IMR-90 (cell line): ENCODE data around the gene S100Z. TPM values are rescaled to one million over a fixed set of nuclear protein-coding genes. Genes with fewer than 3 reads are reported as not detected.

Experiments used
- ATAC-seq: fragments of 200-7000 bp; cut with Tn5 transposase; 2 replicates; pipeline ENCODE4 v1.9.1; 2020; ENCODE audit warnings: low read depth, mild to moderate bottlenecking, moderate library complexity
- BruUV-seq: library from RNA; stranded (reverse); fragments of 400-500 nt; replicated peaks from 2 replicates; lab custom pipeline; 2021; lab: Mats Ljungman, UMichigan
- CTCF ChIA-PET: fragments of 300-600 bp; formaldehyde crosslinking; extraction: SDS; loops from one replicate; lab custom pipeline; 2021; ENCODE audit warnings: antibody characterized with exemption; lab: Yijun Ruan, JAX
- POLR2A ChIA-PET: fragments of 300-600 bp; sonication (Branson Sonifier 250); formaldehyde crosslinking; loops from one replicate; lab custom pipeline; 2022; ENCODE audit warnings: antibody characterized with exemption; ENCODE audit not compliant: unreplicated experiment; lab: Charles Lee
- DNase-seq: peaks from one replicate; pipeline ENCODE4 v3.0.0; 2013
- H2AFZ ChIP-seq: replicated peaks from 2 replicates; pipeline ENCODE3; 2013; ENCODE audit warnings: low read length, mild to moderate bottlenecking; ENCODE audit not compliant: poor library complexity
- H2AK5ac ChIP-seq: 2 replicates; pipeline ENCODE4 v1.6.1; 2013; ENCODE audit warnings: low read depth, low read length, inconsistent platforms
- H2AK9ac ChIP-seq: replicated peaks from 2 replicates; pipeline ENCODE3; 2013; ENCODE audit warnings: mild to moderate bottlenecking, low read depth, low read length, moderate library complexity; ENCODE audit not compliant: poor library complexity
- H2BK120ac ChIP-seq: 2 replicates; pipeline ENCODE4 v1.6.1; 2013; ENCODE audit warnings: low read depth, low read length, inconsistent platforms
- H2BK15ac ChIP-seq: 3 replicates; pipeline ENCODE4 v1.6.1; 2013; ENCODE audit warnings: low read depth, low read length, inconsistent platforms
- H2BK20ac ChIP-seq: 2 replicates; pipeline ENCODE4 v1.6.1; 2013; ENCODE audit warnings: low read depth, mild to moderate bottlenecking, inconsistent platforms, low read length, moderate library complexity
- H2BK5ac ChIP-seq: 2 replicates; pipeline ENCODE4 v1.6.1; 2013; ENCODE audit warnings: mild to moderate bottlenecking, low read depth, low read length, inconsistent platforms; ENCODE audit not compliant: poor library complexity, severe bottlenecking
- H3K14ac ChIP-seq: replicated peaks from 2 replicates; pipeline ENCODE4 v1.6.1; 2013; ENCODE audit warnings: low read depth, low read length, inconsistent platforms
- H3K18ac ChIP-seq: 2 replicates; pipeline ENCODE4 v1.6.1; 2013; ENCODE audit warnings: low read depth, low read length, control low read depth
- H3K23ac ChIP-seq: 2 replicates; pipeline ENCODE4 v1.6.1; 2013; ENCODE audit warnings: low read depth, low read length, inconsistent platforms
- H3K27ac ChIP-seq: 2 replicates; pipeline ENCODE4 v1.5.1; 2013; ENCODE audit warnings: mild to moderate bottlenecking, control low read depth, low read length; ENCODE audit not compliant: insufficient read depth
- H3K27me3 ChIP-seq: 2 replicates; pipeline ENCODE4 v1.6.1; 2013; ENCODE audit warnings: low read length; ENCODE audit not compliant: control insufficient read depth, insufficient read depth
- H3K36me3 ChIP-seq: 2 replicates; pipeline ENCODE4 v1.6.1; 2013; ENCODE audit warnings: low read length, mixed read lengths; ENCODE audit not compliant: control insufficient read depth, insufficient read depth
- H3K4ac ChIP-seq: 2 replicates; pipeline ENCODE4 v1.6.1; 2013; ENCODE audit warnings: low read depth, low read length, inconsistent platforms
- H3K4me1 ChIP-seq: 2 replicates; pipeline ENCODE4 v1.6.1; 2013; ENCODE audit warnings: low read length, mixed read lengths; ENCODE audit not compliant: control insufficient read depth, insufficient read depth
- H3K4me2 ChIP-seq: 2 replicates; pipeline ENCODE4 v1.6.1; 2013; ENCODE audit warnings: low read depth, mild to moderate bottlenecking, control low read depth, low read length, moderate library complexity
- H3K4me3 ChIP-seq: 2 replicates; pipeline ENCODE4 v1.5.1; 2013; ENCODE audit warnings: low read depth, mild to moderate bottlenecking, control low read depth, low read length, moderate library complexity; ENCODE audit not compliant: insufficient read depth
- H3K56ac ChIP-seq: 2 replicates; pipeline ENCODE4 v1.6.1; 2013; ENCODE audit warnings: low read length, inconsistent platforms; ENCODE audit not compliant: insufficient read depth; ENCODE audit errors: extremely low read depth
- H3K79me1 ChIP-seq, 2 experiments: 2 replicates each; pipeline ENCODE4 v1.6.1; 2013; ENCODE audit warnings: low read length in 2 of 2, inconsistent platforms in 1 of 2, low read depth in 1 of 2
- H3K9ac ChIP-seq: 2 replicates; pipeline ENCODE4 v1.6.1; 2013; ENCODE audit warnings: low read depth, low read length, control low read depth
- H3K9me1 ChIP-seq: 2 replicates; pipeline ENCODE4 v1.6.1; 2013; ENCODE audit warnings: low read length, inconsistent platforms; ENCODE audit not compliant: insufficient read depth
- H3K9me3 ChIP-seq: 2 replicates; pipeline ENCODE4 v1.6.1; 2013; ENCODE audit warnings: low read length; ENCODE audit not compliant: control insufficient read depth, insufficient read depth
- H4K20me1 ChIP-seq: 2 replicates; pipeline ENCODE4 v1.6.1; 2013; ENCODE audit warnings: low read length, inconsistent platforms; ENCODE audit not compliant: insufficient read depth
- H4K5ac ChIP-seq: 2 replicates; pipeline ENCODE4 v1.6.1; 2013; ENCODE audit warnings: mild to moderate bottlenecking, low read depth, low read length, control low read depth
- H4K8ac ChIP-seq, 2 experiments: 2 replicates each; pipeline ENCODE4 v1.6.1; 2013; ENCODE audit warnings: low read depth in 2 of 2, low read length in 2 of 2, control low read depth in 1 of 2, inconsistent platforms in 1 of 2
- H4K91ac ChIP-seq: 2 replicates; pipeline ENCODE4 v1.6.1; 2013; ENCODE audit warnings: low read depth, low read length, inconsistent platforms; ENCODE audit not compliant: insufficient read depth
- POLR2A ChIP-seq: IDR thresholded peaks from 2 replicates; pipeline ENCODE4 v1.6.1; 2012; ENCODE audit warnings: mild to moderate bottlenecking, low read depth, low read length
- SMC3 ChIP-seq: fragments of 150-350 bp; IDR thresholded peaks from 2 replicates; pipeline ENCODE4 v1.6.1; 2016; ENCODE audit warnings: low read depth, mild to moderate bottlenecking, antibody characterized with exemption, low read length, moderate library complexity
- WGBS, 2 experiments: methylation state at CpG; one replicate each; pipeline versions ENCODE4 v1.1.5 to v1.1.7; 2013; ENCODE audit warnings: missing lambda C conversion rate in 2 of 2; ENCODE audit not compliant: insufficient read length in 1 of 2; ENCODE audit errors: extremely low coverage in 2 of 2; 5-methylcytosine and 5-hydroxymethylcytosine counted together
- dilution Hi-C: fragments of 300-500 bp; cut with HindIII; formaldehyde crosslinking; loops from one replicate; pipeline ENCODE4 v1.14.3; 2018; ENCODE audit warnings: low sequenced_read_pairs; ENCODE audit not compliant: unreplicated experiment
- in situ Hi-C: fragments of 300-500 bp; cut with MboI; formaldehyde crosslinking; loops from 3 replicates; pipeline ENCODE4 v1.14.3; 2019; ENCODE audit warnings: low sequenced_read_pairs, inconsistent platforms, mixed read lengths
- intact Hi-C: fragments of 100-400 bp; cut with micrococcal nuclease; formaldehyde crosslinking; loops from 2 replicates; pipeline ENCODE4 v1.10.0; 2022
- polyA plus RNA-seq, 3 experiments: library from polyadenylated mRNA; depleted of rRNA; stranded (reverse); fragments of >200 nt; gene quantifications; 2 replicates each; pipeline ENCODE4 v1.2.3, GENCODE V29; 2012; ENCODE audit warnings: low replicate concordance in 1 of 3
- total RNA-seq: library from RNA; depleted of rRNA; stranded (reverse); fragments of >200 nt; gene quantifications from 2 replicates; pipeline ENCODE4 v1.2.3, GENCODE V29; 2012
- TF ChIP-seq, protein P1 (sequence below): conservative IDR thresholded peaks from 2 replicates; pipeline ENCODE4 v1.5.1; 2012; ENCODE audit warnings: mild to moderate bottlenecking, low read depth, low read length, improper control_type of control experiment

S100Z gene
- total and polyA plus RNA-seq, 2 of the 4 experiments (the other 2 are of a cell fraction) = not detected

DNA sequence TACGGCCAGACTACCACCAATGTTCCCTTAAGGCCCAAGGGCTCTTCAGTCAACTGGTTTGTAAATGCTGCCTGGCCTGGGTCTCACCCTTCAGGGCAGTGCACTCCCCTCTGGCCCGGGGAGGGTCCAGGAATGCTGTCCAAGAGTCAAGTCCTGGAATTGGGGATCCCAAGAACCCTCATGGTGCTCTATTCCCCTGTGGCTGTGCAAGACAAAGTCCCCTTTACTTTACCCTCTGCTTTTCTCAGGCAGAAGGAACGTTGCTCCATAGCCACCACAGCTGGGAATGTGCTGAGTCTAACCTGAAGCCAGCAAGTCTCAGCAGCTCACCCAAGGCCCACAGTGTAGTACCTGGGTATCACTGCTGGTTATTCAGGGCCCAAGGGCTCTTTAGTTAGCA lies 51.7 kb downstream of the S100Z start:
- Histone ChIP-seq H2BK120ac (no peak overlapping the region), H3K9me3 (peaks cover 1% of the 10 kb centered on the region; the same call in 1 of the 2 replicates), H2AK5ac (no peak overlapping the region), H4K20me1 (no peaks in the 10 kb centered on the region), H2BK15ac (no peak overlapping the region), H3K9ac (no peak overlapping the region), H4K8ac (no peak overlapping the region), H2AK9ac (no peak overlapping the region), H3K14ac (no peak overlapping the region), H3K18ac (no peak overlapping the region), H3K56ac (no peak overlapping the region), H4K91ac (no peak overlapping the region), H2BK20ac (no peak overlapping the region), H3K9me1 (no peaks in the 10 kb centered on the region), H3K27ac (no peak overlapping the region), H3K27me3 (no peaks in the 10 kb centered on the region; the same call in 1 of the 2 replicates), H3K4me1 (no peaks in the 10 kb centered on the region), H3K4me3 (no peak overlapping the region), H3K79me1 (no peaks in the 10 kb centered on the region), H3K4ac (no peak overlapping the region), H3K36me3 (no peaks in the 10 kb centered on the region), H4K5ac (no peak overlapping the region), H3K4me2 (no peak overlapping the region), H2BK5ac (no peak overlapping the region), H2AFZ (no peak overlapping the region), H3K23ac (no peak overlapping the region)
- 30% methylated on average over 2 of the region's 3 CpGs; no CpG with 5 or more reads in 1 of the 2 experiments for WGBS, 2 experiments
- ChIA-PET POLR2A (no interaction called here), CTCF (no interaction called here)
- no TSS peak for BruUV-seq
- in situ Hi-C loops (no loop called here), intact Hi-C loops (no loop called here), dilution Hi-C loops (no loop called here)
- DNase-seq = no peak
- TF ChIP-seq, protein P1, sequence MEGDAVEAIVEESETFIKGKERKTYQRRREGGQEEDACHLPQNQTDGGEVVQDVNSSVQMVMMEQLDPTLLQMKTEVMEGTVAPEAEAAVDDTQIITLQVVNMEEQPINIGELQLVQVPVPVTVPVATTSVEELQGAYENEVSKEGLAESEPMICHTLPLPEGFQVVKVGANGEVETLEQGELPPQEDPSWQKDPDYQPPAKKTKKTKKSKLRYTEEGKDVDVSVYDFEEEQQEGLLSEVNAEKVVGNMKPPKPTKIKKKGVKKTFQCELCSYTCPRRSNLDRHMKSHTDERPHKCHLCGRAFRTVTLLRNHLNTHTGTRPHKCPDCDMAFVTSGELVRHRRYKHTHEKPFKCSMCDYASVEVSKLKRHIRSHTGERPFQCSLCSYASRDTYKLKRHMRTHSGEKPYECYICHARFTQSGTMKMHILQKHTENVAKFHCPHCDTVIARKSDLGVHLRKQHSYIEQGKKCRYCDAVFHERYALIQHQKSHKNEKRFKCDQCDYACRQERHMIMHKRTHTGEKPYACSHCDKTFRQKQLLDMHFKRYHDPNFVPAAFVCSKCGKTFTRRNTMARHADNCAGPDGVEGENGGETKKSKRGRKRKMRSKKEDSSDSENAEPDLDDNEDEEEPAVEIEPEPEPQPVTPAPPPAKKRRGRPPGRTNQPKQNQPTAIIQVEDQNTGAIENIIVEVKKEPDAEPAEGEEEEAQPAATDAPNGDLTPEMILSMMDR = no peak
- no peak for TF ChIP-seq POLR2A
- TF ChIP-seq SMC3 = no peak
- no peak for ATAC-seq
